DMS53 treated with DMSO at 0.1 percent for 48 hours (cell line): ENCODE measurements around the gene CANT1.
"Not testable (repeated sequence)": the region's sequence is repeated elsewhere in the genome, so short reads cannot be mapped to it uniquely, and the experiment has no call there.

ENCODE experiments used
- DNase-seq: peaks from one replicate; lab custom pipeline; 2025; ENCODE audit not compliant: unreplicated experiment; lab: John Stamatoyannopoulos, UW

CANT1 gene

GRCh38 chr17:79027925-79028491 lies 18.4 kb upstream of the CANT1 start:
- no peak for DNase-seq

- no peak for DNase-seq
Measured at GRCh38 chr17:79027274-79027924, 17.8 kb upstream of the CANT1 start.

- peak; percentile 75 for DNase-seq
Measured at GRCh38 chr17:79026376-79027273, 17.1 kb upstream of the CANT1 start.

- DNase-seq, result no peak
Measured at GRCh38 chr17:79024901-79025737, 15.6 kb upstream of the CANT1 start.

- DNase-seq, result peak; percentile 21
Measured at GRCh38 chr17:79023886-79024771, 14.6 kb upstream of the CANT1 start, which contains the start of gene C1QTNF1. C1QTNF1 (plus strand) TSS chr17:79024169; CDS start chr17:79043969, 19,800 bp downstream.

- no peak for DNase-seq
Measured at GRCh38 chr17:79023180-79023705, 13.7 kb upstream of the CANT1 start.

GRCh38 chr17:79022507-79022991 lies 13.0 kb upstream of the CANT1 start:
- no peak for DNase-seq

GRCh38 chr17:79021929-79022328 lies 12.4 kb upstream of the CANT1 start:
- not testable (repeated sequence) for DNase-seq

GRCh38 chr17:79020631-79021301 lies 11.2 kb upstream of the CANT1 start:
- no peak for DNase-seq

- DNase-seq, result peak; percentile 42
Measured at GRCh38 chr17:79019632-79020584, 10.3 kb upstream of the CANT1 start.

- no peak for DNase-seq
Measured at GRCh38 chr17:79019261-79019631, 9.7 kb upstream of the CANT1 start.

GRCh38 chr17:79018370-79018695 lies 8.8 kb upstream of the CANT1 start:
- DNase-seq, result no peak

- no peak for DNase-seq
Measured at GRCh38 chr17:79017546-79018369, 8.2 kb upstream of the CANT1 start.

- no peak for DNase-seq
Measured at GRCh38 chr17:79014158-79014758, 4.7 kb upstream of the CANT1 start.

- DNase-seq, result no peak
Measured at GRCh38 chr17:79012563-79013134, 3.1 kb upstream of the CANT1 start.

- DNase-seq, result no peak
Measured at GRCh38 chr17:79011451-79012147, 2.0 kb upstream of the CANT1 start.
